Activated T-cell treated with anti-CD3 and anti-CD28 coated beads, Interleukin-2, amount 50 U/mL, for 48 hours (primary cell): ENCODE results near the gene PCDH15.

ENCODE experiments used
- DNase-seq, 2 experiments: peaks; one replicate each; pipeline ENCODE4 v3.0.0-alpha.2; 2020

Gene PCDH15

GRCh38 chr10:54108961-54109360 lies 692.1 kb downstream of the PCDH15 start:
- no peak for DNase-seq

GRCh38 chr10:54096892-54097291 lies 704.1 kb downstream of the PCDH15 start:
- DNase-seq, result no peak

- DNase-seq, result no peak
These were observed 706.7 kb downstream of the PCDH15 start for GRCh38 chr10:54094321-54094720.

- DNase-seq, result no peak
These were observed 709.8 kb downstream of the PCDH15 start for GRCh38 chr10:54091237-54091636.

GRCh38 chr10:54081950-54082349 lies 719.1 kb downstream of the PCDH15 start:
- no peak for DNase-seq

- DNase-seq, result no peak
These were observed 733.7 kb downstream of the PCDH15 start for GRCh38 chr10:54067361-54067760.

GRCh38 chr10:54066646-54067045 lies 734.4 kb downstream of the PCDH15 start:
- no peak for DNase-seq

GRCh38 chr10:54065106-54065505 lies 735.9 kb downstream of the PCDH15 start:
- DNase-seq, result no peak

GRCh38 chr10:54064215-54064614 lies 736.8 kb downstream of the PCDH15 start:
- DNase-seq, result no peak

GRCh38 chr10:54063514-54063913 lies 737.5 kb downstream of the PCDH15 start:
- no peak for DNase-seq

- no peak for DNase-seq
These were observed 740.5 kb downstream of the PCDH15 start for GRCh38 chr10:54060572-54060971.

GRCh38 chr10:54057357-54057756 lies 743.7 kb downstream of the PCDH15 start:
- DNase-seq, result no peak

GRCh38 chr10:54026340-54026739 lies 774.7 kb downstream of the PCDH15 start:
- DNase-seq, result no peak

- DNase-seq, result no peak
These were observed 789.9 kb downstream of the PCDH15 start for GRCh38 chr10:54011117-54011516.

GRCh38 chr10:54010337-54010933 lies 790.6 kb downstream of the PCDH15 start:
- no peak for DNase-seq

GRCh38 chr10:54009672-54010071 lies 791.4 kb downstream of the PCDH15 start:
- DNase-seq, result no peak

GRCh38 chr10:54002077-54002476 lies 799.0 kb downstream of the PCDH15 start:
- DNase-seq, result no peak

- DNase-seq, result no peak
These were observed 803.1 kb downstream of the PCDH15 start for GRCh38 chr10:53997953-53998352.

- DNase-seq, result no peak
These were observed 810.2 kb downstream of the PCDH15 start for GRCh38 chr10:53990799-53991238.

GRCh38 chr10:53983431-53983830 lies 817.6 kb downstream of the PCDH15 start:
- no peak for DNase-seq

GRCh38 chr10:53980210-53980609 lies 820.8 kb downstream of the PCDH15 start:
- DNase-seq, result no peak

- no peak for DNase-seq
These were observed 822.7 kb downstream of the PCDH15 start for GRCh38 chr10:53978301-53978700.

GRCh38 chr10:53977267-53977666 lies 823.8 kb downstream of the PCDH15 start:
- DNase-seq, result no peak

- DNase-seq, result no peak
These were observed 843.6 kb downstream of the PCDH15 start for GRCh38 chr10:53957401-53957800.

GRCh38 chr10:53955091-53955490 lies 845.9 kb downstream of the PCDH15 start:
- DNase-seq, result no peak
